ENCODE data around the gene DDX49. TPM values are rescaled to one million over a fixed set of nuclear protein-coding genes. Genes with fewer than 3 reads are reported as not detected.

Gene DDX49
- total and polyA plus RNA-seq, 2 donors from 2014 or later, result 39.5 to 40.6 TPM

DNA sequence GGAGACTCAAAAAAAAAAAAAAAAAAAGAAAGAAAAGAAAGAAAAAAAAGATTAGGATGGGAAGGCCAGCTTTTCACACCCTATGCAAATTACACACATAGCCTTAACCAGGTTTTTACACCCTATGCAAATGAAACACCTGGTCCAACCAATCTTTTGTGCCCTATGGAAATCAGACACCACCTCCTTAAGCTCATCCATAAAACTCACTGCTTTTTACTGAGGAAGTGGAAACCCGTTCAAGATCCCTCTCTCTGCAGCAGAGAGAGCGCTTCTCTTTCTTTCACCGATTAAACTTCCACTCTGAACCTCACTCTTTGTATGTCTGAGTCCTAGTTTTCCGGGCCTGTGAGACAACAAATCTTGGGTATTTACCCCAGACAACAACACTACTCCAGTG, 46.8 kb downstream of the DDX49 start:
- no peaks in the 10 kb centered on the region for H3K36me3 ChIP-seq (ENCODE audit: control insufficient read depth in 2 of 3, insufficient read depth in 3 of 3, low read length in 3 of 3)
- peak overlapping the region; percentile 9 to 22 for H3K27ac ChIP-seq (ENCODE audit: low read depth in 2 of 2, low read length in 2 of 2)
- intact Hi-C loops (cut with DNase I), result no loop called here
- DNase-seq, result peak in 2 of 5 donors; percentile 48 to 60
- no peak overlapping the region for H3K4me3 ChIP-seq (ENCODE audit: low read length in 3 of 3)
- no peak for FAIRE-seq
- TF ChIP-seq, protein P1, sequence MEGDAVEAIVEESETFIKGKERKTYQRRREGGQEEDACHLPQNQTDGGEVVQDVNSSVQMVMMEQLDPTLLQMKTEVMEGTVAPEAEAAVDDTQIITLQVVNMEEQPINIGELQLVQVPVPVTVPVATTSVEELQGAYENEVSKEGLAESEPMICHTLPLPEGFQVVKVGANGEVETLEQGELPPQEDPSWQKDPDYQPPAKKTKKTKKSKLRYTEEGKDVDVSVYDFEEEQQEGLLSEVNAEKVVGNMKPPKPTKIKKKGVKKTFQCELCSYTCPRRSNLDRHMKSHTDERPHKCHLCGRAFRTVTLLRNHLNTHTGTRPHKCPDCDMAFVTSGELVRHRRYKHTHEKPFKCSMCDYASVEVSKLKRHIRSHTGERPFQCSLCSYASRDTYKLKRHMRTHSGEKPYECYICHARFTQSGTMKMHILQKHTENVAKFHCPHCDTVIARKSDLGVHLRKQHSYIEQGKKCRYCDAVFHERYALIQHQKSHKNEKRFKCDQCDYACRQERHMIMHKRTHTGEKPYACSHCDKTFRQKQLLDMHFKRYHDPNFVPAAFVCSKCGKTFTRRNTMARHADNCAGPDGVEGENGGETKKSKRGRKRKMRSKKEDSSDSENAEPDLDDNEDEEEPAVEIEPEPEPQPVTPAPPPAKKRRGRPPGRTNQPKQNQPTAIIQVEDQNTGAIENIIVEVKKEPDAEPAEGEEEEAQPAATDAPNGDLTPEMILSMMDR (IDR thresholded peaks at IDR 0.05; ENCODE audit: borderline replicate concordance, extremely low read depth, insufficient read depth), result no peak
- no peak overlapping the region for H3K9ac ChIP-seq (ENCODE audit: low read length in 3 of 3)
- no peaks in the 10 kb centered on the region for H3K9me3 ChIP-seq (ENCODE audit: control insufficient read depth in 2 of 3, insufficient read depth in 1 of 3, low read length in 3 of 3)
- peaks cover 0 to 5% (median 3%) of the 10 kb centered on the region in 3 donors for H3K4me1 ChIP-seq (ENCODE audit: control insufficient read depth in 2 of 3, insufficient read depth in 2 of 3, low read depth in 1 of 3, low read length in 3 of 3)
- no peaks in the 10 kb centered on the region for H3K27me3 ChIP-seq (ENCODE audit: control insufficient read depth, insufficient read depth, low read length)

DNA sequence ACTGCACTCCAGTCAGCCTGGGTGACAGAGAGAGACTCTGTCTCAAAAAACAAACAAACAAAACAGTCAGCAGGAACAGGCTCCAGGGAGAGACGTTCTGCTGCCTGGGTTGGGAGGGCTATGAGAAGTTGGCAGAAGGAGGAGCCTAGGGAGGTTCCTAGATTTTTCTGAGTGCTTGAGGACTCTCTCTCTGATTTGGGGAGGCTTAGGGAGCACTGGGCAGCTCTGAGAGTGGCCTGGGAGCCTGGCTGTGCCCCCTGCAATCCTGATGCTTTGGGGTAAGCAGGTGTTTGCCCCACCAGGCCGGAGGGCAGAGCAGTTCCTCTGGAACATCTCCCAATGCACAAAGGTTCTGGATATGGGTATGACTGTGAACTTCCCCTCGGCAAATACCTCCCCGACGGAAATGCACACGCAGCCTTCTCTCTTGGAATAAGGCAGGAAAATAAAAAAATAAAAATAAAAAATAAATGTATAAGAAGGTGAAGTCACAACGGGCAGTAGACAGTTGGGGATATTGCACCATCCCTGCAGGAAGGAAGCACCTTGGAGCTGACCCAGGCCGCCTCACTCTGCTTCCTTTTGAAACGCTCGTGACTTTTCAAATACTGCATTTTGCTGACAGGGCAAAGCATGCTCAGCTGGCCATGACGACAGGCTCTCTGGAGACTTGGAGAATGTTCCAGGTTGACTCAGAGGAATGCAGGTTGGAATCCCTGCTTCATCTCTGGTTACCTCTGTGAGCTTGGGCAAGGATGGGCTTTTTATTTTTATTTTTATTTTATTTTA, 48.0 kb downstream of the DDX49 start:
- peaks cover 0 to 5% (median 3%) of the 10 kb centered on the region in 3 donors for H3K4me1 ChIP-seq (ENCODE audit: control insufficient read depth in 2 of 3, insufficient read depth in 2 of 3, low read depth in 1 of 3, low read length in 3 of 3)
- peak; percentile 62 for FAIRE-seq
- TF ChIP-seq, protein P1 (IDR thresholded peaks at IDR 0.05; ENCODE audit: borderline replicate concordance, extremely low read depth, insufficient read depth), result no peak
- no peak overlapping the region for H3K4me3 ChIP-seq (ENCODE audit: low read length in 3 of 3)
- intact Hi-C loops (cut with DNase I), result no loop called here
- no peaks in the 10 kb centered on the region for H3K27me3 ChIP-seq (ENCODE audit: control insufficient read depth, insufficient read depth, low read length)
- H3K27ac ChIP-seq (ENCODE audit: low read depth in 2 of 2, low read length in 2 of 2), result peak overlapping the region; percentile 88 to 96
- peak overlapping the region in 2 of 3 donors; percentile 54 to 71 for H3K9ac ChIP-seq (ENCODE audit: low read length in 3 of 3)
- peak; percentile 77 to 92 (median 86) for DNase-seq
- H3K9me3 ChIP-seq (ENCODE audit: control insufficient read depth in 2 of 3, insufficient read depth in 1 of 3, low read length in 3 of 3), result no peaks in the 10 kb centered on the region
- no peaks in the 10 kb centered on the region for H3K36me3 ChIP-seq (ENCODE audit: control insufficient read depth in 2 of 3, insufficient read depth in 3 of 3, low read length in 3 of 3)

DNA sequence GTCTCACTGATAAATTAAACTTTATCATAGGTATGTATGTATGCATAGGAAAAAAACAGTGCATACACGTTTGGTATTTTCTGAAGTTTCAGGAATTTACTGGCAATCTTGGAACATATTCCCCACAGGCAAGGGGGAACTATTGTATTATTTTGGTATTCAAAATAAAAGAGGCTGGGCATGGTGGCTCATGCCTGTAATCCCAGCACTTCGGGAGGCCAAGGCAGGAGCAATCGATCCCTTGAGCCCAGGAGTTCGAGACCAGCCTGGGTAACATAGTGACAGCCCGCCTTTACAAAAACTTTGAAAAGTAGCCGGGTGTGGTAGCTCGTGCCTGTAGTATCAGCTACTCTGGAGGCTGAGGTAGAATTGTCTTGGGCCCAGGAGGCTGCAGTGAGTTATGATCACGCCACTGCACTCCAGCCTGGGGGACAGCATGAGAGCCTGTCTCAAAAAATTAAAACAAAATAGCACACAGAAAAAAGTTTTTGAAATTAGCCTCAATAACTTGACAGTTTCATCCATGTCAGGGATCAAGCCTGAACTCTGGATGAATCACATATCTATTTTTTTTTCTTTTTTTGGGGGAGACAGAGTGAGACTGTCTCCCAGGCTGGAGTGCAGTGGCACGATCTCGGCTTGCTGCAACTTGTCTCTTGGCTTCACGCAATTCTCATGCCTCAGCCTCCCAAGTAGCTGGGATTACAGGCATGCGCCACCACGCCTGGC, 50.6 kb downstream of the DDX49 start:
- Histone ChIP-seq H3K4me3 (ENCODE audit: low read length in 3 of 3) (no peak overlapping the region), H3K27ac (ENCODE audit: low read depth in 2 of 2, low read length in 2 of 2) (peak overlapping the region in 1 of 2 donors; percentile 79), H3K9me3 (ENCODE audit: control insufficient read depth in 2 of 3, insufficient read depth in 1 of 3, low read length in 3 of 3) (no peaks in the 10 kb centered on the region), H3K4me1 (ENCODE audit: control insufficient read depth in 2 of 3, insufficient read depth in 2 of 3, low read depth in 1 of 3, low read length in 3 of 3) (peaks cover 0 to 8% (median 5%) of the 10 kb centered on the region in 3 donors), H3K9ac (ENCODE audit: low read length in 3 of 3) (no peak overlapping the region), H3K27me3 (ENCODE audit: control insufficient read depth, insufficient read depth, low read length) (no peaks in the 10 kb centered on the region), H3K36me3 (ENCODE audit: control insufficient read depth in 2 of 3, insufficient read depth in 3 of 3, low read length in 3 of 3) (no peaks in the 10 kb centered on the region)
- FAIRE-seq, result no peak
- DNase-seq, result no peak
- TF ChIP-seq, protein P1 (IDR thresholded peaks at IDR 0.05; ENCODE audit: borderline replicate concordance, extremely low read depth, insufficient read depth), result no peak
- intact Hi-C loops (cut with DNase I), result no loop called here
